HG03457 (cell line): Measurements from ENCODE around the gene CNST.
"Not testable (repeated sequence)": the region's sequence is repeated elsewhere in the genome, so short reads cannot be mapped to it uniquely, and the experiment has no call there.

ENCODE experiments used
- ATAC-seq: cut with Tn5 transposase; IDR thresholded peaks from one replicate; pipeline ENCODE4 v1.9.1; 2021; ENCODE audit warnings: moderate number of reproducible peaks; ENCODE audit not compliant: unreplicated experiment

CNST gene

GRCh38 chr1:246705368-246705767 is 139.1 kb downstream of the CNST start:
- ATAC-seq: no peak

DNA sequence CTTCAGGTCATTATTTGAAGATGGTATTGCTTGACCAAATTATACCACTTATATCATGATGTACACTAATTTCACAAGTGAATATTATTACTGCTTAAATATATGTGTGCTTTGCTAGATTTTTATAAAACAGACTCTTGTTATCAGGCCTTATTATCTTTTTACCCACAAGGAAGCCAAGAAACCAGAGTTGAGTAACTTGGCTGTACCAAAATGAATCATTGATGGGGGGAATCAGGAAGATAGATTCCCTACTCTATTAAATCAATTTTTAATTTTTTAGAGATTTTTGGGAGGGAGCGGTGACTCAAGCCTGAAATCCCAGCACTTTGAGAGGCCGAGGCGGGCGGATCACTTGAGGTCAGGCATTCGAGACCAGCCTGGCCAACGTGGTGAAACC is 141.9 kb downstream of the CNST start:
- ATAC-seq: no peak

DNA sequence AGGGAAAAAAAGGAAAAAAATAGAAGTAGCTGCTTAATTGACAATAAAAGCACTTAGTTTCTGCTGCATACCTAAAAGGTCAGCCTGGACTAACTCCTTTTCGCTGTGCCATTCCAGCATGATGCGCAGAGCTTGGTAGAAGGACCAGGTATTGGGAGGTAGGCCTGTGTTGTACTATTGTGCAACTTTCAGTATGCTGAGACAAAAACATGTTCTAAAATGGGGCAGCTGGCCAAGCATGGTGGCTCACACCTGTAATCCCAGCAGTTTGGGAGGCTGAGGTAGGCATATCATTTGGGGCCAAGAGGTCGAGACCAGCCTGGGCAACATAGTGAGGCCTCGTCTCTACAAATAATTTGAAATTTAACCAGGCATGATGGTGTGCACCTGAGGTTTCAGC is 142.9 kb downstream of the CNST start:
- no peak for ATAC-seq

DNA sequence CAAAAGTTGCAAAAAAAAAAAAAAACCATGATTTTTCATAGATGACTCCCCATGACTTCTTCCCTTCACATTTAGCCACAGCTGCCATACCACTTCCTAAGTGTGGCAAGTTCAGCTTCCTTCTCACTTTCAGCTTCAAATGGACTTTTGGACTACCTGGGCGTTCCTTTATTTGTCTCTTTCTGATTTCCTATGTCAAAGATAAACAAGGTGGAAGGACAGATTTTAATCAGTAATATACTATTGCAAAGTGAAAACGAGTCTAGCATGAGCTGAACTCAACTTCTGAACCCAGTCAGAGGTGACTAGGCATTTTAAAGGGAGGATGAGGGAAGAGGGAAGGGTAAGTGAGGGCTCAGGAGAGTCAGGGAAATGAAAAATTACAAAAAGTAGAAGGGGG is 143.6 kb downstream of the CNST start:
- ATAC-seq: no peak

- no peak for ATAC-seq
Measured at GRCh38 chr1:246711548-246712003, 145.3 kb downstream of the CNST start.

- ATAC-seq: not testable (repeated sequence)
Measured at GRCh38 chr1:246712428-246712827, 146.2 kb downstream of the CNST start.
